ENCODE data around the gene GFI1.
"Not testable (repeated sequence)": the region's sequence is repeated elsewhere in the genome, so short reads cannot be mapped to it uniquely, and the experiment has no call there.

Gene GFI1

GRCh38 chr1:92446546-92446945 lies 40.2 kb downstream of the GFI1 start:
- H3K36me3 ChIP-seq, result no peaks in the 10 kb centered on the region

DNA sequence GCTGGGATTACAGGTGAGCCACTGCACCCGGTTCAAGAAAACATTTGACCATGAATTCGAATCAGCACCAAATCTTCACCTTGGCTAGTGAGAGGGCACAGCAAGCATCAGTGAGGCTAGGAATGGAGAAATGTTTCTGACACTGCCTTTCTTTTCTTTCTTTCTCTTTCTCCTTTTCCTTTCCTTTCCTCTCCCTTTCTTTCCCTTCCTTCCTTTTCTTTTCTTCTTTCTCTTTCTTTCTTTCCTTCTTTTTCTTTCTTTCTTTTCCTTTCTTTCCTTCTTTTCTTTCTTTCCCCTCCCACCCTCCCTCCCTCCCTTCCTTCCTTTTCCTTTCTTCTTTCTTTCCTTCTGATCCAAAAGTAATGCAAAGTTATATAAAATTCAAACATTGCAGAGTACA lies 40.9 kb downstream of the GFI1 start:
- Histone ChIP-seq H4K20me1 (no peaks in the 10 kb centered on the region), H3K27ac (no peak overlapping the region), H3K4me1 (no peaks in the 10 kb centered on the region), H3K36me3 (no peaks in the 10 kb centered on the region), H3K4me2 (no peak overlapping the region), H3K27me3 (no peaks in the 10 kb centered on the region), H3K9ac (no peak overlapping the region), H3K4me3 (no peak overlapping the region), H3K9me3 (no peaks in the 10 kb centered on the region)
- no peak for TF ChIP-seq Cebpa-rat (IDR thresholded peaks at IDR 0.05)

More at GRCh38 chr1:92446546-92446945, 40.2 kb downstream of the GFI1 start:
- Histone ChIP-seq H3K9me3 (no peaks in the 10 kb centered on the region), H3K4me3 (no peak overlapping the region), H3K27me3 (no peaks in the 10 kb centered on the region), H3K9ac (no peak overlapping the region), H3K27ac (no peak overlapping the region), H3K4me2 (no peak overlapping the region), H3K4me1 (no peaks in the 10 kb centered on the region), H4K20me1 (no peaks in the 10 kb centered on the region)
- no peak for TF ChIP-seq Cebpa-rat (IDR thresholded peaks at IDR 0.05)

- Histone ChIP-seq H3K27me3 (no peaks in the 10 kb centered on the region), H3K36me3 (no peaks in the 10 kb centered on the region), H3K9me3 (no peaks in the 10 kb centered on the region), H3K27ac (no peak overlapping the region), H3K4me1 (no peaks in the 10 kb centered on the region), H4K20me1 (no peaks in the 10 kb centered on the region), H3K4me3 (no peak overlapping the region), H3K4me2 (no peak overlapping the region), H3K9ac (no peak overlapping the region)
- TF ChIP-seq Cebpa-rat (IDR thresholded peaks at IDR 0.05), result no peak
Measured at GRCh38 chr1:92444351-92444750, 42.4 kb downstream of the GFI1 start.

GRCh38 chr1:92443893-92444292 lies 42.8 kb downstream of the GFI1 start:
- Histone ChIP-seq H3K4me1 (no peaks in the 10 kb centered on the region), H3K27me3 (no peaks in the 10 kb centered on the region), H3K27ac (no peak overlapping the region), H3K36me3 (no peaks in the 10 kb centered on the region), H3K9ac (no peak overlapping the region), H3K4me2 (no peak overlapping the region), H3K4me3 (no peak overlapping the region), H3K9me3 (no peaks in the 10 kb centered on the region), H4K20me1 (no peaks in the 10 kb centered on the region)
- no peak for TF ChIP-seq Cebpa-rat (IDR thresholded peaks at IDR 0.05)

GRCh38 chr1:92442351-92442750 lies 44.4 kb downstream of the GFI1 start:
- Histone ChIP-seq H3K27ac (no peak overlapping the region), H3K9ac (no peak overlapping the region), H3K4me1 (no peaks in the 10 kb centered on the region), H3K4me3 (no peak overlapping the region), H4K20me1 (no peaks in the 10 kb centered on the region), H3K27me3 (no peaks in the 10 kb centered on the region), H3K9me3 (no peaks in the 10 kb centered on the region), H3K36me3 (no peaks in the 10 kb centered on the region), H3K4me2 (no peak overlapping the region)
- no peak for TF ChIP-seq Cebpa-rat (IDR thresholded peaks at IDR 0.05)

GRCh38 chr1:92441697-92442342 lies 44.9 kb downstream of the GFI1 start:
- H3K4me1 ChIP-seq, result no peaks in the 10 kb centered on the region
- no peaks in the 10 kb centered on the region for H3K36me3 ChIP-seq
- H3K9ac ChIP-seq, result no peak overlapping the region
- H3K4me3 ChIP-seq, result no peak overlapping the region
- H4K20me1 ChIP-seq, result no peaks in the 10 kb centered on the region
- H3K27ac ChIP-seq, result no peak overlapping the region
- no peaks in the 10 kb centered on the region for H3K27me3 ChIP-seq
- TF ChIP-seq Cebpa-rat (IDR thresholded peaks at IDR 0.05), result no peak
- H3K4me2 ChIP-seq, result no peak overlapping the region
- peaks cover under 1% of the 10 kb centered on the region; the same call in 1 of the 2 replicates for H3K9me3 ChIP-seq

DNA sequence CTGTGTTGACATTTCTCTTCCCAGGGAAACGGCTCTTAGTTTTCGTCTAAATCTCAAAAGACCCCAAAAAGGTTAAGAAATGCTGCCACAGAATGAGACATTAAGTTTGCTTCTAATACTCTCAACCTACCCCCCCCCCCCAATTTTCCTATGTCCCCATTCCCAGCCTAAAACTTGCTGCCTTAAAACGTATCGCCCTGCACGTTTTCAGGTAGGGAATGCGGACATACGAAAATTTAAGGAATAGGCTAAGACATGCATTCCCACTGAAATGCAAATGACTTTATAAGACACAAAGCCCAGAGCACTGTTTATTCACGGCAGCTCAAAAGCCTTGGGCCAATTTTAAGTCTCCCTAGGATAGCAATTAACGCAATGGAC lies 45.4 kb downstream of the GFI1 start:
- no peak overlapping the region for H3K4me2 ChIP-seq
- H3K4me1 ChIP-seq, result no peaks in the 10 kb centered on the region
- H3K36me3 ChIP-seq, result no peaks in the 10 kb centered on the region
- no peak overlapping the region for H3K4me3 ChIP-seq
- no peak overlapping the region for H3K27ac ChIP-seq
- no peaks in the 10 kb centered on the region for H4K20me1 ChIP-seq
- H3K9ac ChIP-seq, result no peak overlapping the region
- peaks cover 6% of the 10 kb centered on the region; the same call in 1 of the 2 replicates for H3K9me3 ChIP-seq
- H3K27me3 ChIP-seq, result no peaks in the 10 kb centered on the region
- no peak for TF ChIP-seq Cebpa-rat (IDR thresholded peaks at IDR 0.05)

GRCh38 chr1:92439291-92439690 lies 47.4 kb downstream of the GFI1 start:
- H3K4me1 ChIP-seq, result no peaks in the 10 kb centered on the region

DNA sequence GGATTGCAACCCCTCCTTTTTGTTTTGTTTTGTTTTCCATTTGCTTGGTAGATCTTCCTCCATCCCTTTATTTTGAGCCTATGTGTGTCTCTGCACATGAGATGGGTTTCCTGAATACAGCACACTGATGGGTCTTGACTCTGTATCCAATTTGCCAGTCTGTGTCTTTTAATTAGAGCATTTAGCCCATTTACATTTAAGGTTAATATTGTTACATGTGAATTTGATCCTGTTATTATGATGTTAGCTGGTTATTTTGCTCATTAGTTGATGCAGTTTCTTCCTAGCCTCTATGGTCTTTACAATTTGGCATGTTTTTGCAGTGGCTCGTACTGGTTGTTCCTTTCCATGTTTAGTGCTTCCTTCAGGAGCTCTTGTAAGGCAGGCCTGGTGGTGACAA lies 52.2 kb downstream of the GFI1 start:
- H3K27ac ChIP-seq, H3K9me3 ChIP-seq, H3K4me1 ChIP-seq, H3K9ac ChIP-seq, H3K36me3 ChIP-seq, H3K27me3 ChIP-seq, H3K4me2 ChIP-seq, H3K4me3 ChIP-seq, H4K20me1 ChIP-seq: not testable (repeated sequence)

More at GRCh38 chr1:92439291-92439690, 47.4 kb downstream of the GFI1 start:
- TF ChIP-seq Cebpa-rat (IDR thresholded peaks at IDR 0.05), result no peak
- Histone ChIP-seq H3K27me3 (no peaks in the 10 kb centered on the region), H3K4me3 (no peak overlapping the region), H3K27ac (no peak overlapping the region), H3K9me3 (peaks cover 9% of the 10 kb centered on the region; the same call in 1 of the 2 replicates), H3K36me3 (no peaks in the 10 kb centered on the region), H3K4me2 (no peak overlapping the region), H3K9ac (no peak overlapping the region), H4K20me1 (no peaks in the 10 kb centered on the region)

DNA sequence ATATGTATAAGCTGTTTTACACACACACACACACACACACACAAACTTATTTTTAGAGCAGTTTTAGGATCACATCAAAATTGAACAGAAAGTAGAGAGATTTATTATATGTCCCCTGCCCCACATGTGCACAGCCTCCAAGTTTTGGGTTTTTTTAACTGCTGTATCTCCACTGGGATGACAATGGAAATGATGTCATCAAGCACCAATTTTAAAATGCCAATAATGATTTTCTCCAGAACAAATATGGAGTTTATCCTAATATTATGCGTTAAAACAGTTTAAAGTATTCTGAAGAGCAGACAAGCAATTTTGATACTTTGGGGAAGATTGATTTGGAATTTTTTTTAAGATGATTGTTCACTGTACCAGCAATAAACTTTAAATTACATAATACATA lies 56.7 kb downstream of the GFI1 start:
- Histone ChIP-seq H3K4me2 (no peak overlapping the region), H3K4me1 (no peaks in the 10 kb centered on the region), H3K9ac (no peak overlapping the region), H4K20me1 (no peaks in the 10 kb centered on the region), H3K27me3 (no peaks in the 10 kb centered on the region), H3K9me3 (no peaks in the 10 kb centered on the region), H3K27ac (no peak overlapping the region), H3K4me3 (no peak overlapping the region), H3K36me3 (no peaks in the 10 kb centered on the region)
- TF ChIP-seq Cebpa-rat (IDR thresholded peaks at IDR 0.05), result no peak

- Histone ChIP-seq H4K20me1 (no peaks in the 10 kb centered on the region), H3K4me1 (no peaks in the 10 kb centered on the region), H3K9me3 (no peaks in the 10 kb centered on the region), H3K4me3 (no peak overlapping the region), H3K9ac (no peak overlapping the region), H3K36me3 (no peaks in the 10 kb centered on the region), H3K27ac (no peak overlapping the region), H3K4me2 (no peak overlapping the region), H3K27me3 (no peaks in the 10 kb centered on the region)
- no peak for TF ChIP-seq Cebpa-rat (IDR thresholded peaks at IDR 0.05)
Measured at GRCh38 chr1:92425617-92426016, 61.1 kb downstream of the GFI1 start.

Measured in BLaER1 (cell line).